HG03045 (cell line): ENCODE results near the gene ETS2.

Experiments used
- ATAC-seq: cut with Tn5 transposase; IDR thresholded peaks from one replicate; pipeline ENCODE4 v1.9.1; 2021; ENCODE audit warnings: mild to moderate bottlenecking, moderate library complexity; ENCODE audit not compliant: unreplicated experiment

The ETS2 gene

GRCh38 chr21:38777015-38777414, 28.7 kb upstream of the ETS2 start:
- no peak for ATAC-seq

GRCh38 chr21:38777531-38777930, 28.2 kb upstream of the ETS2 start:
- no peak for ATAC-seq

- ATAC-seq = peak; percentile 59
Measured at GRCh38 chr21:38780879-38781278, 24.9 kb upstream of the ETS2 start.

GRCh38 chr21:38784458-38785266, 21.1 kb upstream of the ETS2 start:
- no peak for ATAC-seq

GRCh38 chr21:38785483-38785882, 20.2 kb upstream of the ETS2 start:
- ATAC-seq = no peak

GRCh38 chr21:38787016-38787415, 18.7 kb upstream of the ETS2 start:
- no peak for ATAC-seq

GRCh38 chr21:38787461-38788274, 18.1 kb upstream of the ETS2 start:
- ATAC-seq = no peak

GRCh38 chr21:38788275-38788905, 17.3 kb upstream of the ETS2 start:
- no peak for ATAC-seq

GRCh38 chr21:38789275-38789674, 16.5 kb upstream of the ETS2 start:
- no peak for ATAC-seq

- no peak for ATAC-seq
Measured at GRCh38 chr21:38790059-38790458, 15.7 kb upstream of the ETS2 start.

- ATAC-seq = no peak
Measured at GRCh38 chr21:38790961-38791360, 14.8 kb upstream of the ETS2 start.

GRCh38 chr21:38792676-38793459, 12.9 kb upstream of the ETS2 start:
- ATAC-seq = no peak

- ATAC-seq = no peak
Measured at GRCh38 chr21:38793926-38794713, 11.6 kb upstream of the ETS2 start.

- no peak for ATAC-seq
Measured at GRCh38 chr21:38794978-38795377, 10.8 kb upstream of the ETS2 start.

- no peak for ATAC-seq
Measured at GRCh38 chr21:38795475-38795874, 10.3 kb upstream of the ETS2 start.

GRCh38 chr21:38796424-38796823, 9.3 kb upstream of the ETS2 start:
- ATAC-seq = no peak

- no peak for ATAC-seq
Measured at GRCh38 chr21:38797470-38797869, 8.3 kb upstream of the ETS2 start.

GRCh38 chr21:38798081-38798480, 7.6 kb upstream of the ETS2 start:
- ATAC-seq = no peak

GRCh38 chr21:38798481-38798882, 7.2 kb upstream of the ETS2 start:
- no peak for ATAC-seq
